GM18517 (cell line): ENCODE data around the gene LSM10.
A peak's percentile ranks its signal among the peaks of the same experiment; 100 is the strongest.

ENCODE experiments used
- ATAC-seq: cut with Tn5 transposase; IDR thresholded peaks from one replicate; pipeline ENCODE4 v1.9.1; 2021; ENCODE audit warnings: mild to moderate bottlenecking, moderate library complexity; ENCODE audit not compliant: unreplicated experiment

LSM10 gene

DNA sequence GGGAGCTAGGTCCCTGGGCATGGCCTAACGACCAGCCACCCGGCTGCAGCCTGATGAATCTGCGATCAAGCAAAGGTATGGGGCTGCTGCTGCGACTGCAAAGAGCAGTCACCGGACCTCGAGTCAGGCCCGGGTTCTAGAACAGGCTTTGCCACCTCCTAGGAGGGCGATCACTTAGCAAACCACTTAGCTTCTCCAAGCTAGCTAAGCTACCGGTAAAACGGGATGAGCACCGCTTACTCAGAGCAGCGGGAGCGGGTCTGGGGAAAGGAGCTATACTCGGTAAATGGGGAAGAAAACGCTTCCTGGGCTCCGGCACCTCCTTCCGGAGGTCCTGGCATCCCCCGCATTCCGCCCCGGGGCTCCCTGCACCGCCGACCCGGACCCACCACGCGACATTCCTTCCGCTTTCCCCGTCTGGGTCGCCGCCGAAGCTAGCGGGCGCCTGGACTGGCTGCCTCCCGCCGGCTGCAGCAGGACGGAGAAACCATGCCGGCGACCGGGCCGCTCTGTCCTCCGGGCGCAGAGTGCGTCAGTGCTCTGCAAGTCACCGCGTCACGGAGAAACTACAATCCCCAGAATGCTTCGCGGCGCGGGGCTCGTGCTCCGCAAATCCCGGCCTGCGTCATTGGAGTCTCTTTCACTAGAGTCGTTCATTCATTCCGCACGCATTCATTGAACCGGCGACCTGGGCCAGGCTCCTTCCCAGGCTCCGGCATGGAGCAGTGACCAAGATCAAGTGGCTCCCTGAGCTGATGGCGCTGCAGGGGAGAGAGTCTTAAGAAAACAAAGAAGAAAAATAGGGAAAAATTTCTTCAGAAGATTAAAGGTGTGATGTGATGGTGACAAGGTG is at the start of gene LSM10:
TSS of gene LSM10 (minus strand) at position 531 of the 853 bp plus-strand sequence. CDS start 3,779 bp downstream, outside the sequence.
- ATAC-seq: peak; percentile 56

DNA sequence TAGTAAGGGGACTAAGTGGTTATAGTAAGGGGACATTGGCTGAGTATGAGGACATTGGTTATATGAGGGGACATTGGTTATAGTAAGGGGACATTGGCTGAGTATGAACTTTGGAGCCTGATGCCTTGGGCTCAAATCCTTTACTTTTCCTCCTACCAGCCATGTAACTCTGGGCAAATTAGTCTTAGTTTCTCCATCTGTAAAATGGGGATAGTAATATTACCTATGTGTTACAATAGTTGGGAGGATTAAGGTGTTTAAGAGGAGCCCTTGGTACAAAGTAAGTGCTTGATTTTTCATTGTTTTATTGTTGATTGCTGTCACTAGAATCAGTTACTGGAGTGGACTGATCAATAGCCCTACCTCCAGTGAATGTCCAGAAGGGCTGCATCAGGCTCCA is 49.7 kb upstream of the LSM10 start:
- ATAC-seq: no peak

DNA sequence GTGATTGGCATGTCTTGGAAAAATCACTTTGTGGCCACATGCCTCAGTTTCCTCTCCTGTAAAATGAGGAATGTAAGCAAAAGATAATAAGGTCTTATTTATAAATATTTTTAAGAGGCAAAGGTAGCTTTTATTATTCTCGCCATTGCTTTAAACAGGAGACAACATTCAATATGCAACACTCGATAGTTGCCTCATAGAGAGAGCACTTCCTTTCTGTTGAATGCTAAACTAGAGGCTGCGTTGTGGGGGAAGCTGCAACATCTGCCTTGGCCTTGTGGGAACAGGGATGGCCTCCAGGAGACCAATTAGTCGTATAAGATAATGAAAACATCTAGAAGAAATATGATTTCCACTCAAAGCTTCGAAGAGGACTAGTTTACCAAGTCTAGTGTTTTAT is 49.0 kb upstream of the LSM10 start:
- ATAC-seq: no peak

GRCh38 chr1:36446271-36446670 is 48.6 kb upstream of the LSM10 start:
- no peak for ATAC-seq

DNA sequence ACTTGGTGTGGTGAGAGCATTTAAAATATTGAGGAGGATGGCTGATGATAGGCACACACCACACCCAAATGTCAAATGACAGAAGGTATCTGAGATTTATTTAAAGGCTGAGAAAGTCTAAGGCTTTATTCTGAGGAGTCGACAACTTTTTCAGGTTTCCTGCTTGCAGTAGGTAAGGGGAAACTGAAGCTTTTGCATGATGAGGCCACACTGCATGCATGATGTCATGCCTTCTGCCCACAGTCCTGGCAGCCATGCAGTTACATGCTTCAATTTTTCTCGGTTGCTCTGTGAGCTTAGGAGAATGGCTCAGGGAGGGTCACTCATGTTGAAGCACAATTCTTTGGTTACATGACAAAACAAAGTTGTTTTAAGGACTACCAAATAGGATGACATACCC is 45.6 kb upstream of the LSM10 start:
- no peak for ATAC-seq

GRCh38 chr1:36442337-36442736 is 44.6 kb upstream of the LSM10 start:
- no peak for ATAC-seq

GRCh38 chr1:36440646-36441045 is 42.9 kb upstream of the LSM10 start:
- no peak for ATAC-seq

- ATAC-seq: no peak
These were observed 42.3 kb upstream of the LSM10 start for GRCh38 chr1:36440044-36440443.

DNA sequence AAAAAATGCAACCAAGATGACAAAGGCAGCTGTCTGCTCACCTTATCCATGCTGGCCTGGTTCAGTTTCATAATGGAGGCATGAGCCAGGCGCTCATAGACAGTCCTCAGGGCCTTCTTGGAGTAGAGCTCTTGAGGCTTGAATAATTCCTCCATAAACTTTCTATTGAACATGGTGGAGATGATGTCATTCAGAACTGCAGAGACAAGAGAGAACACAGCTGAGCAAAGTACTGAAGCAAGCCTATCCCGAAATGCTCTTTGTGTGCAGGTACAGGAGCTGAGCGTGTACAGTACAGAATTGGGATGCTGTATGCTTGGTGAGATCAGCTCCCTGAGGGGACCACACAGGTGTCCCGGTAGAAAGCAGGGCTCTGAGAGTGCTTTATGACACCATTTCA is 41.0 kb upstream of the LSM10 start:
- ATAC-seq: no peak

DNA sequence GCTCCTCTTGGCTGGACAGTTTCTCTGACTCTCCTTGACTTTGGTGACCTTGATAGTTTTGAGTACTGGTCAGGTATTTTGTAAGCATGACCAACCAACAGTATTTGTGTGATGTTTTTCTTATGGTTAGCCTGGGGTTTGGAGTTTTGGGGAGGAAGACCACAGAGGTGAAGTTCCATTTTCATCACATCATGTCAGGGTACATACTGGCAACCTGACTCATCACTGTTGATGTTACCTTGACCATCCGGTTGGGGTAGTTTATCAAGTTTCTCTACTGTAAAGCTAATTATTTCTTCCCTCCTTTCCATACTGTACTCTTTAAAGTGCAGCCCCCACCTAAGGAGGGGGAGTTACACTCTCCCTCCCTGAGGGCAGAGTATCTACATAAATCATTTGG is 39.1 kb upstream of the LSM10 start:
- no peak for ATAC-seq

DNA sequence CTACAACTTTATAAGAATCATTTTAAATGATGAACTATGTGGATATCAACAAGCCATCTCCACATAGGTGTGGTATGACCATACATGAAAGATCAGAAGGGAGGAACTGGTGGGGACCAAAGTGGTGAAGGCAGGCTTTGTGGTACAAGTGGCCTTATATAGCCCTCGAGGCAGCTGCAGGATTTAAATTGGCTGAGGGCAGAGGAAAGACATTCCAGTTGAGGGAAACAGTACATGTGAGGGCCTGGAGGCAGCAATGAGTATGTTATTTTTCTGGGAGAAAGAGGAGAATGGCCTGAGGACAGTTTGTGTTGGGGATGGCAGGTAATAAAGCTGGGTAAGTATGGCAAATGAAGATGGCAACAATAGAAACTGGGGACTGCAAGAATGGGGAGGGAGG is 35.4 kb upstream of the LSM10 start:
- ATAC-seq: no peak

- ATAC-seq: no peak
These were observed 34.9 kb upstream of the LSM10 start for GRCh38 chr1:36432616-36433015.

GRCh38 chr1:36425791-36426190 is 28.1 kb upstream of the LSM10 start:
- ATAC-seq: no peak

- ATAC-seq: no peak
These were observed 23.9 kb upstream of the LSM10 start for GRCh38 chr1:36421649-36422048.

DNA sequence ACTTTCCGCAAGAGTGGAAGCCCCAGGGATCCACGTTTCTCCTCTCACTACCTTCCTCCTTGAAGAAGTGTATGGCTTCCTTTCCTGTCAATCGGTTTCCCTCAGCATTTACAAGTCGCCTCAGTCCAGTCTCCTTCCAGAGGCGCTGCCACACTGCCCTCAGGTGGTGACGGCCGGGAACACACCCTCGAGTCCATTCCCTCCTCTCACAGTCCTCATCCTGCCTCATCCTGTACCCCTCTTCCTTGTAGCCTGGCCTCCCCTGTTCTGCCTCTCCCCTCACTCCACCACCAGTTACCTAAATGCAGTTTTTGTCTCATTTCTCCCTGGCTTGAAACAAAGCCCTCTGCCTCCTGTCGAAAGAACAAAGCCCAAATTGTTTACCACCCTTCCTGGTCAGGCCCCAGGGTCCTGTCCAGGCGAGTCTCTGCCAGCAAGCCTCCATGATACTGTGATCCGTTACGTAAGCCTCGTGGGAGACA is 23.2 kb upstream of the LSM10 start:
- no peak for ATAC-seq

DNA sequence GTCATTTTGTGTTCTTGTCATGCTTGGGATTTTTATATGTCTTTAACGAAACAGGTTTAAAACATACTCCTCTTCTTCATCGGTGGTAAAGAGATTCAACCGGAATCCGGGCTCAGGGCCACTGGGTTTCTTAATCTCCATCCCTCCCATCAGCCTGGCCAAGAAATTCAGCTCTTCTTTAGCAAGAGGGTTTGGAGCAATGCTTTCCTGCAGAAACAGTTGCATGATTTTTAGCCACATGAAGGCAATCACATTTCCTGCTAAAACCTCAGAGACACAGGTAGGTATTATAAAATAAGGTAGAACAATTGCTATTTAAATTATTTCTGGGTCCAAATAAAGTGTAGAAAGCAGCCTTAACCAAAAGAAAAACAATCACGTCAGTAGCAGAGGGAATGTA is 22.7 kb upstream of the LSM10 start:
- ATAC-seq: no peak

DNA sequence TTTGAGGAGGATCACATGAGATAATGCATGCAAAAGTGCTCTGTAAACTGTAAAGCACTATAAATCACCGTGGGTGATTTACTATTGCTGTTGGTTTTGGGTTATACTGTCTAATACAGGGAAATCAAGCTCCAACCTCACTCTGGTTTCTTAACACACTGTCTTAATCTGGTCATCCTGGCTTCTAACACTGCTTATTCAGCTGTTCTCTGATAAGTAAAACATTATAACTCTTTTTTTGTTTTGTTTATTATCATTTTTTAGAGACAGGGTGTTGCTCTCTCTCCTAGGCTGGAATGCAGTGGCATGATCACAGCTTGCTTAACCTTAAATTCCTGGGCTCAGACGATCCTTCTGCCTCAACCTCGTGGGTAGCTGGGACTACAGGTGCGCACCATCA is 21.9 kb upstream of the LSM10 start:
- no peak for ATAC-seq

GRCh38 chr1:36419140-36419539 is 21.4 kb upstream of the LSM10 start:
- ATAC-seq: no peak

DNA sequence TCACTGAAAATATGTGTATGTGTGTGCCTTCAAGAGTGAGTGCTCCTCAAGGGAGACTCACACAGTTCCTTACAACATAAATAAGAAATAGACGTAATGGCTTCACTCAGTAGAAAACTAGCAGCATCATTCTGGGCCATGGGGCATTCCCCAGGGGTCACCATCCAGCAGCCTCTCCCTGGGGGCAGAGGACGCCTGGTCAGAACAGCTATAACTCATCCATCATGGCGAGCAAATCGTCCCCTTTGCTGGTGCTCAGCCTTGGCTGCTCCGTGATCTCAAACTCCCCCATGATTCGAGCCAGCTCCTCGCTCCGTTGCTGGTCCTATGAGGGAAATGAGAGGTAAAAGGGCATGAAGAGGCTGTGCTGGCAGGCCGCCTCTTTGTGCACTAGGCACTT is 20.2 kb upstream of the LSM10 start:
- ATAC-seq: no peak

DNA sequence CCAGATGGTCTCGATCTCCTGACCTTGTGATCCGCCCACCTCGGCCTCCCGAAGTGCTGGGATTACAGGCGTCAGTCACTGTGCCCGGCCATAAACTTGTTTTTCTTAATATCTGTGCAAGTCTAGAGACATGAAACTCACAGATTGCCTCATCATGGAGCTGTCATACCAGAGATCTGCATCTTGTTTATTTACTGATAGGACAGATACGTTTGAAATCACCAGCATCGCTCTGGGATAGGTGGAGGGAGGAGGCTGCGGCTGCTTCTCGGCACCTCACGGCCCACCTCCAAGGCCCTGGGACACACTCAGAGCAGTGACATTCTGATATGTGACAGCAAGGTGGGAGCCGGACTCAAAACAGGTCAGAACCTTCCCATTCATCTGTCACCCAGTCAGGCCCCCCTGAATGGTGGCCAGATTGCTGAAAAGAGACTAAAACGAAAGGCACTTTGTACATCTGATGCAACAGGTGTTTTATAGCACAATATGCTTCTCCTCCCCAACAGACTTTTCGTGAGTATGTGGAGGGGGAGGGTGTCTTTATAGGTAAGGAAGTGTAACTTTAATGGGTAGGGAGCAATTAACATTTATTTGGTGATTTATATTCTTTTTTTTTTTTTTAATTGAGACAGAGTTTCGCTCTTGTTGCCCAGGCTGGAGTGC is 18.1 kb upstream of the LSM10 start:
- no peak for ATAC-seq

DNA sequence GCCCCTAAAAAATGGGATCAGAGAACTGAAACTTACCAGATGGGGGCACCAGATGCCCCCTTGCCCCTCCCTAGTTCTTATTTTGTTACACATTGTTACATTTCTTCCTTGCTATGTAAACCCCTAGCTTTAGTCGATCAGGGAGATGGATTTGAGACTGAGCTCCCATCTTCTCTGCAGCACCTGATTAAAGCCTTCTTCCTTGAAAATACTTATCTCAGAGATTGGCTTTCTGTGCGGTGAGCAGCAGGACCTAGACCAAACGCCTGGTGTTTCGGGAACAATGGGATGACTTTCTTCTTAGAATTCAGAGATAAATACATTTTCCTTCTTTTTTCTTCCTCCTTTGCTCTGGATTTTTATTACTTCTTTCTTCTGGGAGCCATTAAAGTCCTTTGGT is 16.7 kb upstream of the LSM10 start:
- no peak for ATAC-seq
